Thyroid gland (tissue), 4 donors: ENCODE data around the gene METTL6. TPM values are rescaled to one million over a fixed set of nuclear protein-coding genes. Genes with fewer than 3 reads are reported as not detected.
A peak's percentile ranks its signal among the peaks of the same experiment; 100 is the strongest.

Experiments used
- DNase-seq, 2 donors: peaks; one replicate each; pipeline ENCODE4 v3.0.0-alpha.2; 2019
- H3K27ac ChIP-seq, 3 donors: fragments of 200-600 bp; sonication (generic); 1 replicate in 2 of 3; 2 replicates in 1 of 3; pipeline ENCODE4 v1.5.1; 2016 to 2019; ENCODE audit warnings: mild to moderate bottlenecking in 1 of 3, moderate library complexity in 1 of 3
- H3K27me3 ChIP-seq: fragments of 200-600 bp; sonication (generic); one replicate; pipeline ENCODE4 v1.5.1; 2019
- H3K36me3 ChIP-seq, 2 donors: fragments of 200-600 bp; sonication (generic); one replicate each; pipeline ENCODE4 v1.5.1; 2016 to 2019
- H3K4me1 ChIP-seq, 2 donors: fragments of 200-600 bp; sonication (generic); one replicate each; pipeline ENCODE4 v1.5.1; 2017 to 2019
- H3K4me3 ChIP-seq, 3 donors: fragments of 200-600 bp; sonication (generic); replicated peaks in 1 of 3; 1 replicate in 2 of 3; 2 replicates in 1 of 3; pipeline ENCODE4 v1.5.1; 2016; ENCODE audit warnings: mild to moderate bottlenecking in 1 of 3
- H3K9me3 ChIP-seq: fragments of 200-600 bp; sonication (generic); one replicate; pipeline ENCODE4 v1.5.1; 2017
- POLR2A ChIP-seq, 2 donors: fragments of 450-650 bp; IDR thresholded peaks; one replicate each; pipeline ENCODE4 v1.6.1; 2017; ENCODE audit warnings: antibody characterized with exemption in 2 of 2, mild to moderate bottlenecking in 2 of 2, moderate library complexity in 1 of 2
- WGBS, 2 donors: methylation state at CpG; one replicate each; pipeline ENCODE4 v1.1.5; 2017; 5-methylcytosine and 5-hydroxymethylcytosine counted together
- intact Hi-C: fragments of 100-400 bp; cut with DNase I; formaldehyde crosslinking; loops from one replicate; pipeline ENCODE4 v1.15.1; 2023
- total RNA-seq, 4 donors: library from RNA; depleted of rRNA; stranded (reverse); fragments of >200 nt; gene quantifications; one replicate each; pipeline ENCODE4 v1.2.3, GENCODE V29; 2016
- TF ChIP-seq, protein P1 (sequence below), 6 experiments: fragments of 200-600 bp in 3 of 6; fragments of 450-650 bp in 3 of 6; sonication (generic) in 3 of 6; IDR thresholded peaks; one replicate each; pipeline ENCODE4 v1.5.1; 2016 to 2019; ENCODE audit warnings: antibody characterized with exemption in 6 of 6, mild to moderate bottlenecking in 2 of 6, inconsistent platforms in 1 of 6, moderate library complexity in 1 of 6

METTL6 gene
- total RNA-seq, 4 donors from 2014 or later = 20.2 to 20.8 (median 20.5) TPM

GRCh38 chr3:15433531-15433930 lies 6.2 kb upstream of the METTL6 start:
- intact Hi-C loops = no loop called here
- no peak for DNase-seq
- Histone ChIP-seq H3K4me3 (no peak overlapping the region), H3K4me1 (peaks cover 0 to 9% of the 10 kb centered on the region in 2 donors), H3K27me3 (no peaks in the 10 kb centered on the region), H3K9me3 (no peaks in the 10 kb centered on the region), H3K27ac (no peak overlapping the region), H3K36me3 (peaks cover 38 to 46% of the 10 kb centered on the region in 2 donors)
- no peak for TF ChIP-seq POLR2A (IDR thresholded peaks at IDR 0.05)
- TF ChIP-seq, protein P1, sequence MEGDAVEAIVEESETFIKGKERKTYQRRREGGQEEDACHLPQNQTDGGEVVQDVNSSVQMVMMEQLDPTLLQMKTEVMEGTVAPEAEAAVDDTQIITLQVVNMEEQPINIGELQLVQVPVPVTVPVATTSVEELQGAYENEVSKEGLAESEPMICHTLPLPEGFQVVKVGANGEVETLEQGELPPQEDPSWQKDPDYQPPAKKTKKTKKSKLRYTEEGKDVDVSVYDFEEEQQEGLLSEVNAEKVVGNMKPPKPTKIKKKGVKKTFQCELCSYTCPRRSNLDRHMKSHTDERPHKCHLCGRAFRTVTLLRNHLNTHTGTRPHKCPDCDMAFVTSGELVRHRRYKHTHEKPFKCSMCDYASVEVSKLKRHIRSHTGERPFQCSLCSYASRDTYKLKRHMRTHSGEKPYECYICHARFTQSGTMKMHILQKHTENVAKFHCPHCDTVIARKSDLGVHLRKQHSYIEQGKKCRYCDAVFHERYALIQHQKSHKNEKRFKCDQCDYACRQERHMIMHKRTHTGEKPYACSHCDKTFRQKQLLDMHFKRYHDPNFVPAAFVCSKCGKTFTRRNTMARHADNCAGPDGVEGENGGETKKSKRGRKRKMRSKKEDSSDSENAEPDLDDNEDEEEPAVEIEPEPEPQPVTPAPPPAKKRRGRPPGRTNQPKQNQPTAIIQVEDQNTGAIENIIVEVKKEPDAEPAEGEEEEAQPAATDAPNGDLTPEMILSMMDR (IDR thresholded peaks at IDR 0.05) = no peak
- WGBS, 2 donors = 95 to 96% methylated on average over 1 of the region's 1 CpG

- Histone ChIP-seq H3K4me1 (peaks cover 3 to 19% of the 10 kb centered on the region in 2 donors), H3K9me3 (no peaks in the 10 kb centered on the region), H3K36me3 (peaks cover 25 to 28% of the 10 kb centered on the region in 2 donors), H3K27me3 (no peaks in the 10 kb centered on the region), H3K27ac (no peak overlapping the region), H3K4me3 (no peak overlapping the region)
- DNase-seq = no peak
- TF ChIP-seq, protein P1 (IDR thresholded peaks at IDR 0.05) = no peak
- TF ChIP-seq POLR2A (IDR thresholded peaks at IDR 0.05) = no peak
- 85 to 88% methylated on average over 3 of the region's 3 CpGs for WGBS, 2 donors
- intact Hi-C loops = no loop called here
Observed at GRCh38 chr3:15431256-15431837, 4.0 kb upstream of the METTL6 start.

DNA sequence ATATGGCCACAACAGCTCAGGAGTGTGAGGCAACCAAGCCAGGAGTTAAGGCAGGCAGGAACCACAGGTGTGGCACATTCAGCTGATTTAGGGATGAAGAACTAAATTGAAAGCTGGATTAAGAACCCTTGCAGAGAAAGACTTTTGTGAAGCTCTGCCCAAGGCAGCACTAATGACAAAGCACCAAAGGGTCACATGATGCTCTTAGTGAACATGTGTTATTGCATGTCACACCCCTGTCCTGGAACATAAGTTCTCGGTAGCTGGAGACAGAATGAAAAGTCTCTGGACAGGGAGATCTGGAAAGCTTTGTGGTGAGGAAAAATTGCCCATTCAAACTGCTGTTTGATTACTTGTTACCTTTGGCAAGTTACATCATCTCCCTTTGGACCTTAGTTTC lies 3.3 kb upstream of the METTL6 start:
- peaks cover 21% of the 10 kb centered on the region in 2 donors for H3K36me3 ChIP-seq
- H3K27me3 ChIP-seq = no peaks in the 10 kb centered on the region
- H3K4me3 ChIP-seq = no peak overlapping the region
- H3K27ac ChIP-seq = no peak overlapping the region
- no peaks in the 10 kb centered on the region for H3K9me3 ChIP-seq
- H3K4me1 ChIP-seq = peaks cover 10 to 21% of the 10 kb centered on the region in 2 donors
- DNase-seq = no peak
- intact Hi-C loops = no loop called here
- TF ChIP-seq, protein P1 (IDR thresholded peaks at IDR 0.05) = no peak
- no peak for TF ChIP-seq POLR2A (IDR thresholded peaks at IDR 0.05)
- WGBS, 2 donors = 77 to 83% methylated on average over 1 of the region's 1 CpG

DNA sequence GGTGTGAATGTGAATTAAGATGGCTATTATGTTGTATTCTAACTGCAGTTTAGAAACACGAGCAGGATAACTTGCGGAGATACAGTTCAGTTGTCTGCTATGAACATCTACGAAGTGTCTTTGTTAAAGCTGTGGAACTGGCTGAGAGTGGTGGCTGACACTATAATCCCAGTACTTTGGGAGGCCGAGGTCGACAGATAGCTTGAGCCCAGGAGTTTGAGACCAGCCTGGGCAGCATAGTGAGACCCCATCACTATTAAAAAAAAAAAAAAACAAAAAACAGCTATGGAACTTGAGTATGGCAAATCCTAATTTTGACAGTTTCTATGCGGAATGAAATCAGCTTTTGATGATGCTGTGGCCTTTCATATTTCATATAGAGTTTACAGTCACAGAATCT lies 1.7 kb upstream of the METTL6 start:
- H3K36me3 ChIP-seq = peaks cover 7% of the 10 kb centered on the region in 2 donors
- H3K4me1 ChIP-seq = peaks cover 17 to 21% of the 10 kb centered on the region in 2 donors
- H3K27me3 ChIP-seq = no peaks in the 10 kb centered on the region
- peak overlapping the region in 1 of 3 donors; percentile 71 for H3K4me3 ChIP-seq
- WGBS, 2 donors = 90 to 94% methylated on average over 6 of the region's 6 CpGs
- no peak overlapping the region for H3K27ac ChIP-seq
- DNase-seq = no peak
- TF ChIP-seq, protein P1 (IDR thresholded peaks at IDR 0.05) = no peak
- TF ChIP-seq POLR2A (IDR thresholded peaks at IDR 0.05) = no peak
- intact Hi-C loops = loop anchor here (5.0 kb wide), 1 partner anchor 128 kb away; no protein-coding TSS in a partner anchor
- no peaks in the 10 kb centered on the region for H3K9me3 ChIP-seq

DNA sequence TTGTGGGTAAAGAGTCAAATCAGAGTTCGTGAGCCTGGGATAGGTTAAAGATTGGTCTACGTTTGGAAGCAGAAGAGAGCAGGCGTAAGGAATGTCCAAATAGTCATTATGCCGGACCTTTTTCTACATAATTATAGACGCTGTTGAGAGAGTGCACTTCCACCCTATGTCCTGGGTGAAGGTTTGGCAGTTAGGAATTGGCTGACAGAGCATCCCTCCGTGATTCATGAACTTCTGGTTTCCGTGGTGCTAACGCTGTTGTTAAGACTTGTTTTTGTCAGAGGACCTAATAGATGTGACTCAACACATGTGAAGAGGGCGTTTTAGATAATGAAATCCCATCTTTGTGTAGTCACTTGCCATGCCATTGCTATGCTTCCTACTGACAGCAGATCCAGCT lies 1.2 kb upstream of the METTL6 start:
- intact Hi-C loops = loop anchor here (5.0 kb wide), 1 partner anchor 129 kb away; no protein-coding TSS in a partner anchor
- Histone ChIP-seq H3K36me3 (peaks cover 4 to 7% of the 10 kb centered on the region in 2 donors), H3K4me3 (peak overlapping the region; percentile 71 to 98 (median 82)), H3K27me3 (no peaks in the 10 kb centered on the region), H3K4me1 (peaks cover 17 to 21% of the 10 kb centered on the region in 2 donors), H3K9me3 (no peaks in the 10 kb centered on the region), H3K27ac (peak overlapping the region in 1 of 3 donors; percentile 62)
- 31 to 32% methylated on average over 9 of the region's 9 CpGs for WGBS, 2 donors
- TF ChIP-seq POLR2A (IDR thresholded peaks at IDR 0.05) = no peak
- TF ChIP-seq, protein P1 (IDR thresholded peaks at IDR 0.05) = no peak
- no peak for DNase-seq
